ENCODE measurements around the gene RAPGEF6.
"Not testable (repeated sequence)": the region's sequence is repeated elsewhere in the genome, so short reads cannot be mapped to it uniquely, and the experiment has no call there.

RAPGEF6 gene, protein sequence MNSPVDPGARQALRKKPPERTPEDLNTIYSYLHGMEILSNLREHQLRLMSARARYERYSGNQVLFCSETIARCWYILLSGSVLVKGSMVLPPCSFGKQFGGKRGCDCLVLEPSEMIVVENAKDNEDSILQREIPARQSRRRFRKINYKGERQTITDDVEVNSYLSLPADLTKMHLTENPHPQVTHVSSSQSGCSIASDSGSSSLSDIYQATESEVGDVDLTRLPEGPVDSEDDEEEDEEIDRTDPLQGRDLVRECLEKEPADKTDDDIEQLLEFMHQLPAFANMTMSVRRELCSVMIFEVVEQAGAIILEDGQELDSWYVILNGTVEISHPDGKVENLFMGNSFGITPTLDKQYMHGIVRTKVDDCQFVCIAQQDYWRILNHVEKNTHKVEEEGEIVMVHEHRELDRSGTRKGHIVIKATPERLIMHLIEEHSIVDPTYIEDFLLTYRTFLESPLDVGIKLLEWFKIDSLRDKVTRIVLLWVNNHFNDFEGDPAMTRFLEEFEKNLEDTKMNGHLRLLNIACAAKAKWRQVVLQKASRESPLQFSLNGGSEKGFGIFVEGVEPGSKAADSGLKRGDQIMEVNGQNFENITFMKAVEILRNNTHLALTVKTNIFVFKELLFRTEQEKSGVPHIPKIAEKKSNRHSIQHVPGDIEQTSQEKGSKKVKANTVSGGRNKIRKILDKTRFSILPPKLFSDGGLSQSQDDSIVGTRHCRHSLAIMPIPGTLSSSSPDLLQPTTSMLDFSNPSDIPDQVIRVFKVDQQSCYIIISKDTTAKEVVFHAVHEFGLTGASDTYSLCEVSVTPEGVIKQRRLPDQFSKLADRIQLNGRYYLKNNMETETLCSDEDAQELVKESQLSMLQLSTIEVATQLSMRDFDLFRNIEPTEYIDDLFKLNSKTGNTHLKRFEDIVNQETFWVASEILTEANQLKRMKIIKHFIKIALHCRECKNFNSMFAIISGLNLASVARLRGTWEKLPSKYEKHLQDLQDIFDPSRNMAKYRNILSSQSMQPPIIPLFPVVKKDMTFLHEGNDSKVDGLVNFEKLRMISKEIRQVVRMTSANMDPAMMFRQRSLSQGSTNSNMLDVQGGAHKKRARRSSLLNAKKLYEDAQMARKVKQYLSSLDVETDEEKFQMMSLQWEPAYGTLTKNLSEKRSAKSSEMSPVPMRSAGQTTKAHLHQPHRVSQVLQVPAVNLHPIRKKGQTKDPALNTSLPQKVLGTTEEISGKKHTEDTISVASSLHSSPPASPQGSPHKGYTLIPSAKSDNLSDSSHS (N-terminal part only)

DNA sequence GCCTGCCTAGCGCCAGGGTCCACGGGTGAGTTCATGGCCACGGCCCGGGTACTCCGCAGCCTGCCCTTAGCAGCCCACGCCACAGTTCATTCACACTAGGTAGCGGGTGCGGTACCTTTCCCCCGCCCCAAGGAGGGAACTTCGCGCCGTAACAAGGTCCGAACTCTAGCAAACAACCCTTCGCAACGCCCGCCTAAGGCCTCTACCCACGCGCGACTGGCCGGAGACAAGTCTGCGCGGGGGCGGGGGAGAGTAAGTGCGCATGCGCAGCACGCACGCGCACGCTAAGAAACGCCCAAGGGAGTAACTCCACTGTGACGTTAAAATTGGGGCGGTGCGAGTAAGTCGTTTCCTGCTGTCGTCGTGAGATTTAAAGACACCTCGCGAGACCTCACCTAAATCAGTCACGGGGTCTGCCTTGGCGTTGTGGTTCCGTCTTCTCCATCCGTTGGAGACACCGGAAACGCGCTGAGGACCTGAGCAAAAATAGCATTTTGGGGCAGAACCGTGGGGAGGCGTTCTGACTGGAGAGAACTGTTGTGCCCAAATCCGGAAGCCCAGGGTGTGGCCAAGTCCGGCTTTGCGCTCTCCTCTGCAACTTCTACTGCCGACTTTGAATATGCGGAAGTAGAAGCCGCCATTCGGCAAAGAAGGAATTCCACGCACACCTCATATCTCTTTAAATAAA, at the start of gene RAPGEF6:
RAPGEF6 (minus strand) TSS at position 234 of the 688 bp plus-strand sequence; CDS start at position 35, 199 bp downstream.
- peak; percentile 88 for DNase-seq (ENCODE audit: low read depth)

DNA sequence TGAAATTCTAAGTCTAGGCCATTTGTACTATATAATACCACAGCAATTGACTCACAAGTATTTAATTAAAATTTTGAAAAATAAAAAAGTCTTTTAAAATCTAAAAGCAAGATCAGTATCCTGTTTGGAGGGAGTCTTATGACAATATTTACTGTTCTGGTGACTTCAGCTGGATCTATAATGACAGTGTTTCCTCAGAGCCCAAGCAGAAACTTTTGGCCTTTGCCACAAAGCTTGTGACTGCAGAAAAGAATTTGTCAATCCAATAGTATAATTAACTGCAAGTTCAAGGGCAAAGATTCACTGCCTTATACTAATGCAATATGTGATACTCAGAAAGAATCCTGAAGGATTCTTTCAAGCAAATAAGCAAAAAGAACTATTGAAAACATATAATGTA, 49.6 kb upstream of the RAPGEF6 start:
- DNase-seq (ENCODE audit: low read depth), result no peak

DNA sequence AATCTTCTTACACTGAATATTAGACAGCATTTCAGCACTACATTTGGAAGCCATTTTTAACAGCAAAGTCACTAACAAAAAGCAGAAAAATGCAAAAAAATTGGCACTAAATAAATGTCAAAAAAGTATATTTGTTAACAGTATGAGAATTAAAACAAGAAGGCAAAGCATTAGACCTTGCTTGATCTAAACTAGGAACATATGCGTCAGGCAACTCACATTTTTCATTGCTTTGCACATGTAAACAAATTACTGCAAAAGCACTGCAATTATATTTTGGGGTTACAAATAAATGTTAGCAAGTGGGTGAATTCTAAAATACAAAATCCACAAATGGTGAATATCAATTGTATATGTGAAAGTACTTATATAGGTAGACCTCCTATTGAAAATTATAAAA, 49.0 kb upstream of the RAPGEF6 start:
- no peak for DNase-seq (ENCODE audit: low read depth)

DNA sequence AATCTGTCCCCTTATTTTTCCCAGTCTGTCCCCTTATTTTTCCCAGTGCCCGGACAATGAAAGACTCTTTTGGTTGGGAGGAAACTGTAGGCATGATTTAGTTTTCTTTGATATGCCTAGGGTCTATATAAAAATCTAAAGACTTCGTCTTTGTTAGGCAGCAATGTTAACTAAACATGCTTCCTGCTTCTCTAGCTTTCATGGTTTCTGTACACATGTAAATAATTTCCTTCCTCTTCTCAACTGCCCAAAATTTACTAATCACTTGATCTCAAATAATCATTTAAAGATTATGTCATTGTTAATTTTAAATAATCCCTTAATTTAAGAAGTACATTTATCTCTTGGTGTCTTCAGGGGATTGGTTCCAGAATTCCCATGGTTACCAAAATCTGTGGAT, 47.8 kb upstream of the RAPGEF6 start:
- DNase-seq (ENCODE audit: low read depth), result no peak

DNA sequence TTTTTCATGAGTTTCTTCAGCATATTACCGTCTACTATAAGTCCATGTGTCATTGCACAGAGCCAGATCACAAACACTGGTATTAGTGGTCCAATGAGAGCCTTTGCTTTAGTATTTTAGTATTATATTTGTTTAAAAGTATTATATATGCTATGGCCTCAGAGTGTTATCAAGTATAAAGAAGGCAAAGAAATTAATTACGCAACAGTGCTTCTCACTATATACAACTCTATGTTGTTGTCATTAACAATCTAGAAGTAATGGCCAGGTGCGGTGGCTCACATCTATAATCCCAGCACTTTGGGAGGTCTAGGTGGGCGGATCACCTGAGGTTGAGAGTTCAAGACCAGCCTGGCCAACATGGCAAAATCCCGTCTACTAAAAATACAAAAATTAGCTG, 47.1 kb upstream of the RAPGEF6 start:
- no peak for DNase-seq (ENCODE audit: low read depth)

DNA sequence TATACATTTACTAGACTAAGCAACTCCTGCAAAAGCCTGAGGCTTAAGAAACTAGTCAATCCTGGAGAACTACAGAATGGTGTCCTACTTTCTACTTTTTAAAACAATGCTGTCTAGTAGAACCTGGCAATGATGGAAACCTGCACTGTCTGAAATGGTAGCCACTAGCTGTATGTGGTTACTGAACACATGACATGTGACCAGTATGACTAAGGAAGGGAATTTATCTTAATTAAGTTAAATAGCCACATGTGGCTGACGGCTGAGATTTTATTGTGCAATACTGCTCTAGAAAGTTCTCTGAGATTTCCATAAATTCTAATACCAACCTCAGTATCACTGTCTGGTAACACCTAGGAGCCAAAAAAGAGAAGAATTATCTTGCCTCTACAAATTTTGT, 44.9 kb upstream of the RAPGEF6 start:
- no peak for DNase-seq (ENCODE audit: low read depth)

DNA sequence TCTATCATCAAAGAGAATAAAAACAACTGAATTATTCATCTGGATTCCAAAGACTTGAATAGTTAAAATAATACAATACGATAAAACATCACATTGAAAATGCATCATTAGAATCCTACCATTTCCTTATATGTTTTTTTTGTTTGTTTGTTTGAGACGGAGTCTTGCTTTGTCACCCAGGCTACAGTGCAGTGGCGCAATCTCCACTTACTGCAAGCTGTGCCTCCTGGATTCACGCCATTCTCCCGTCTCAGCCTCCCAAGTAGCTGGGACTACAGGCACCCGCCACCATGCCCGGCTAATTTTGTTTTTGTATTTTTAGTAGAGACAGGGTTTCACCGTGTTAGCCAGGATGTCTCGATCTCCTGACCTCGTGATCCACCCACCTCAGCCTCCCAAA, 43.2 kb upstream of the RAPGEF6 start:
- DNase-seq (ENCODE audit: low read depth), result not testable (repeated sequence)

DNA sequence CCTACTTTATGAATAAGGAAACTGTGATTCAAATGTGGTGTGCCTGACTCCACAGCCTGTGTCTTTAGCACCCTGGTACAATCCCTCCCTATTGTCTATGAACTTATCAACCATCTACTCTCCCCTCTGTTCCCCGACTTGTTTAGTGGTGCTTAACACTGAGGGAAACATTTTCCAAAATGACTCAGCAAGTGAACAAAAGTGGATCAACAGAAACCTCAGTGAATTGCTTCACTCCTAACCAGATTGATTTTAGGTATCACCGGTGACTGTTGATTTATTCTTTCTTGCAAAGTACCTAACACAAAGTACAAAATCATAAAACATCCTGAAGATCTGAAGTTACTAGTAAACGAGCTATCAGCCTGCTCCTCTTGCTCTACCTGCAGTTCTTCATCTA, 42.1 kb upstream of the RAPGEF6 start:
- no peak for DNase-seq (ENCODE audit: low read depth)

DNA sequence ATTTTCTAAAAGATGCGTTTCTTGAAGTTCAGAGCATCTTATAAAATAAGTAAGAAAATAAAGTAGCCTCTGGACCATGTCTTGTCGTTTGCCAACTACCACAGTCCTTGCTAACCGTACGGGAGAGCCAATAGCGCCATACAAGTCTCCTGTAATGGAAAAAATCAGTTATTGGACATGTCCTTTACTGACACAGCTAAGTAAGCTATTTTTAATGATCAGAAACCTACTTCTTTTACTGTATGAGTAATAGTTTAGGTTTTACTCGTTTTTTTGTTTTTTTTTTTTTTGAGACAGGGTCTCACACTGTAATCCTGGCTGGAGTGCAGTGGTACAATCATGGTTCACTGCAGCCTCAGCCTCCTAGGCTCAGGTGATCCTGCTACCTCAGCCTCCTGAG, 37.7 kb upstream of the RAPGEF6 start:
- DNase-seq (ENCODE audit: low read depth), result no peak

DNA sequence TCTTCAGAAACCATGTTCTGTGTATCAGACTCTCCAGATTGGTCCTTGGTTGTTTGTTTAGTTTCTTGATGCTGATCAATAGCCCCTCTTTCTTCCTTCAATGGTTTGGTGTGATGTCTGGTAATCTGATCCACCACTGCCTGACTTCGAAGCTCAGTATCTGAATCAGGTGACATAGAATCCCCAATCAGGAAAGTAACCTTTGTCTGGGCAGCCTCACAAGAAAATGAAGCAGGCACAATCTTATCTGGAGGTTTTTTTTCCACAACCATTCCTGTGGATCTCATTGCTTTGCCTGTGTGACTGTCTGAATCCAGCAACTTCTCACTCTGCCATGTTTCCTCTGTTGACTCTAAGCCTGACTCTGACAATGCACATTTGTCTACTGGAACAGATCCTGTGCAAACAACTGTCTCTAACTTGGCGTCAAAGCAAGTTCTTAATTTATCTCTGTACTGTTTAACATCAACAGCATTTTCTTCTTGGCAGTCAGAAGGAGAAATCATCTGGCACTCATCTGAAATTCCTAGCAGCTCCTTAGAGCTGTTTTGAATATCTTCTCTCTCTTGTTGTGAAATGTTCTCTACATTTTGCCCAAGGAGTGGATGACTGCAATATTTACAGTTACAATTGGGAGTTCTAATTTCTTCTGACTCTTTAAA, 37.1 kb upstream of the RAPGEF6 start:
- DNase-seq (ENCODE audit: low read depth), result no peak

DNA sequence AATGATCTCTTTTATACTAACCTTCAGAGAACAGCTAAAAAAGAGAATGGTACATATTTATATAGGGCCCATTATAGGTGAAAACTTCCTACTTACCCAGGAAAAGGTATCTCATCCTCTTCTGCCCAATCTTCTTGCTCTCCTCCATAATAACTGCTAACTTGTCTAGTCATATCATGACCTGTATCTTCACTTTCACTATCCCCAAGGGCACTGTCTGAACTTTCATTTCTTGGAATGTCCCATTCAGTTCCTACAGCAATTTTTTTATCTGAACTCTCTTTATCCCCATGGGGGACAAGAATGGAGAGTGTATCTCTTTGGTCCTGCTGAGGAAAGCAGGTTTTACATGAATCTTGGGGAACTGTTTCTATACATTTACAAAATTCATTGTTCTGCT, 36.4 kb upstream of the RAPGEF6 start:
- DNase-seq (ENCODE audit: low read depth), result no peak

DNA sequence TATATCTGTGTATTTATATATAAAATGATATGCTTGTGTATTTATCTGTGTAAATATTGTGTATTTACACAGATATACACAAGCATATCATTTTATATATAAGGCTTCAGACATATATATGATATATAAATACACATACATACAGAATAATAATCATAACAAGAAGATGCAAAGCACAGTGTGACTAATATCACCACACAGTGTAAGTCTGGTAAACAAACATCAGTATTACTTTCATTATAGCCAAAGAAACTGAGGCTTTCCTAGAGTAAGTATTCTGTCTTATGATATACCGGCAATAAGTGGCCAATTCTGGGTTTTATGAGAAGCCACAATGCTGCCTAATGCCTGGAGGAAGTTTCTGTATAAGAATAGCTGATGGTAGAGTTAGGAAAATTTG, 29.9 kb upstream of the RAPGEF6 start:
- no peak for DNase-seq (ENCODE audit: low read depth)

DNA sequence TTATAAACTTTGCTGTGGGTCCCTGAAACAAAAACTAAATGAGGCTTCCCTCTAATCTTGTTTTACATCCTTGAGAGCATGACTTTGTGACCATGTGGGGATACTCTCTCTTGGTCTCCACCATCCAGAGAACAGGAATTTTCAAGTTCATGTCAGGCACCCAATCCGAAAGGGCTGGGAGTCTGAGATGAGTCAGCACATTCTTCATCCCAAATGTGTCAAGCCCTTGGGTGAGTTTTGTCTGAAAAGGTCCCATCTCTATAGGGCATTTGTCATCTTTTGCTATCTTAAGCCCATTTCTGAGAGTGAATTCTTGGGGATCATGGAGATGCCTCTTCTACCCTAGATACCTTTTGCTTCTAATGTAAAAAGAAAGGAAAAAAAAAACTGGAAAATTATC, 26.9 kb upstream of the RAPGEF6 start:
- no peak for DNase-seq (ENCODE audit: low read depth)

DNA sequence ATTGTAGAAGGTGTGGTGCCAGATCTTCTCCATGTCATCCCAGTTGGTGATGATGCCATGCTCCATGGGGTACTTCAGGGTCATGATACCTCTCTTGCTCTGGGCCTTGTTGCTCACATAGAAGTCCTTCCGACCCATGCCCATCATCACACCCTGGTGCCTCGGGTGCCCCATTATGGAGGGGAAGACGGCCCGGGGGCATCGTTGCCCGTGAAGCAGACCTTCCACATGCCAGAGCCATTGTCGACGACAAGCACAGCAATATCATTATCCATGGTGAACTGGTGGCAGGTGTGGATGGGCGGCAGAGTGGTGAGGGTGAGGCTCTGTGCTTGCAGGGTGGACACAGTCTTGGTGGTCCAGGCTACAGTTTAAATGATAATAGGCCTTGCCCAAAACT, 24.8 kb upstream of the RAPGEF6 start:
- no peak for DNase-seq (ENCODE audit: low read depth)

DNA sequence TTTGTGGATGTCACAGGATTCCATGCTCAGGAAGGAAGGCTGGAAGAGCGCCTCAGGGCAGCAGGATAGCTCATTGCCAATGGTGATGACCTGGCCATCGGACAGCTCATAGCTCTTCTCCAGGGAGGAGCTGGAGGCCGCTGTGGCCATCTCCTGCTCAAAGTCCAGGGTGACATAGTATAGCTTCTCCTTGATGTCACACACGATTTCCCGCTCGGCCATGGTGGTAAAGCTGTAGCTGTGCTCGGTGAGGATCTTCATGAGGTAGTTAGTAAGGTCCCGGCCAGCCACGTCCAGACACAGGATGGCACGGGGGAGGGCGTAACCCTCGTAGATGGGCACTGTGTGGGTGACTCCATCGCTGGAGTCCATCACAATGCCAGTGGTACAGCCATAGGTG, 24.3 kb upstream of the RAPGEF6 start:
- DNase-seq (ENCODE audit: low read depth), result no peak

DNA sequence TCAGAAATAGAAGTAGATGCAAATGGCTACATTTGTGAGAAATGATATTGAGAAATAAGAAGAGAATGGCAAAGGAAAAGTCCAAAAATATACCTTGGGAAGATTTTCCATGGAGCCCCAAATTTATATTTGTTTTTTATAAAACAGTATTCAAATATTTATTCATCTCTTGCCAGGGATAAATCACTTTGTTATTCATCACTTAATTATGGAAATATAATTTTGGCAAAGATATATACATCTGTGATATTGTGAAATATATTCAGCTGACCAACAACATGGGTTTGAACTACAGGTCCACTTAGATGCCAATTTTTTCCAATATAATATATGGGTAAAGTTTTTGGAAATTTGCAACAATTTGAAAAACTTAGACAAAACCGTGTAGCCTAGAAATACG, 19.7 kb upstream of the RAPGEF6 start:
- no peak for DNase-seq (ENCODE audit: low read depth)

DNA sequence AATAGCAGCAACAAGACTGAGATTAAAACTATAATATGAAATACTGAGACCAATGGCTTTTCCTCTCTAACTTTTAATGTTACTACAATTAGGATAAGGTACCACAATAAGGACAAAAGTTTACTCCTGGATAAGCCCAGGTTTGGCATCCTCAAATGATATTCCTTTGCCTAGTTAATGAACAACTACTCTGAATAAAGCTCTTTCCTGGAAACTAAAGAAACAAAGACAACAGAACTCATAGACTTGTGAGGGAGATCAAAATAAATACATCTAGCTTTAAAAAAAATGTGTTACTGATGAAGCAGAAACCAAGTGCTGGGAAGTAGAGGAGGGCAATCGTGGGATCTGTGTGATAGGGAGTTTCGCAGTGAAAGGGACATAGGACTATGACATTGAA, 19.3 kb upstream of the RAPGEF6 start:
- no peak for DNase-seq (ENCODE audit: low read depth)

DNA sequence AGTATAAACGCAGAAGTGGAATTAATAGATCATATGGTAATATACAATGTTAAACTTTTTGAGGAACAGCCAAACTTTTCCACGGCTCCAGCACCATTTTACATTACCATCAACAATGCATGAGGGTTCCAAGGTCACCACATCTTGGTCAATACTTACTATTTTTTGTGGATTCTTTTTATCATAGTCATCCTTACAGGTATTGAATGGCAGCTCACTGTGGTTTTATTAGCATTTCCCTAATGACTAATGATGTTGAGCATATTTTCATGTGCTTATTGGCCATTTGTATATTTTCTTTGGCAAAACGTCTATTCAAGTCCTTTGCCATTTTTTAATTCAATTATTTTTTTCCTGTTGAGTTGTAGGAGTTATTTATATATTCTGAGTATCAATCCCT, 14.1 kb upstream of the RAPGEF6 start:
- no peak for DNase-seq (ENCODE audit: low read depth)

DNA sequence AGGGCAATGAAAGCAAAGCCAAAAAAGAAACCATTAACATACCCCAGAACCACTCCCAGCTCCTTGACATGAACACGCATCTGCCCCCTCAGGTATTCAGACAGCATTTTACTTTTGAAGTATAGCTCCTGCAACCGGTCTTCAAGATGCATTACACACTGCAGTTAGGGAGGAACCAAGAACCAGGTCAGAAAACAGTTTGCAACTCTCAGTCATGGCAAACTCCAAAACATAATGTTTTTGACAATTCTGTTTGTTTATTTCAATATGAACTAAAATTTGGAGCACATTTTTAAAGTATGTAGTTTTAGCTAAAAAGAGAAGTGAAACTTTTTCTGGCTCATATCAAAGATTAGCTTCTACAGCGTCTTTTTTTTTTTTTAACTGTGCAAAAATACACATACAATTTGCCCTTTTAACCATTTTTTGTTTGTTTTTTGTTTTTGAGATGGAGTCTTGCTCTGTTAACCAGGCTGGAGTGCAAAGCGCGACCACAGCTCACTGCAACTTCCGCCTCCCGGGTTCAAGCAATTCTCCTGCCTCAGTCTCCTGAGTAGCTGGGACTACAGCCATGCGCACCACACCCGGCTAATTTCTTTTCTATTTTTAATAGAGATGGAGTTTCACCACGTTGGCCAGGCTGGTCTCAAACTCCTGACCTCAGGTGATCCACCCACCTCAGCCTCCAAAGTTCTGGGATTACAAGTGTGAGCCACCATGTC, 12.2 kb upstream of the RAPGEF6 start:
- no peak for DNase-seq (ENCODE audit: low read depth)

DNA sequence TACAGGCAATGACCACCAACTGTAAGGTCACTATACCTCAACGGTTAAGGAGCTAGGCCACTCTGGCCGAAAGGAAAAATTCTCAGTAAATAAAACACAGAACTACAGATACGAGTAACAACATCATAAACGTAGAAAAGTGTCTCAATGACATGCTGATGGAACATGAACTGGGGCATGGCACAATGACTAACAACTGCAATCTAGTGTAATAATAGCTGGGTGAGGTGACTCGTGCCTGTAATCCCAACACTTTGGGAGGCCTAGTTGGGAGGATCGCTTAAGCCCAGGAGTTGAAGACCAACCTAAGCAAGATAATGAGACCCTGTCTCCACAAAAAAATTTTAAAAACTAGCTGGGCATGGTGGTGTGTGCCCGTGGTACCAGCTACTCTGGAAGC, 9.8 kb upstream of the RAPGEF6 start:
- DNase-seq (ENCODE audit: low read depth), result no peak

DNA sequence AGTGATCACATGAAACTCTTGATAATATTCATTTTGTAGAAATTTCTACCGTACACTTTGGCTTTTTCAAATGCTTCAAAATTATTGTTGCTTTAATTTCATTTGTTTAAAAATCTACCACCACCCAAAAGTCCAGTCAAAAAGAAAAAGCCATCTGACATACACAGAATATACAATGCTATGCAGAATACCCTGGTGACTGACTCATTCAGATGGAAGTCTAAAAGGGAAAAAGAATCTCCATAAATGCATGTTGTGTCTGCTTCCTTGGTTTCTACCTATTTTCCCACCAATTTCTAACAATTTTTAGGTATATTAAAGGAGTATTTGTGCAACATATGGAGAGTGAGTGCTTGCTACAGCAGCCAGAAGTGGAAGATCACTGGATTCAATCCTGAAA, 9.3 kb upstream of the RAPGEF6 start:
- DNase-seq (ENCODE audit: low read depth), result no peak

All from stimulated activated CD8-positive, alpha-beta memory T cell treated with anti-CD3 and anti-CD28 coated beads, Interleukin-12 subunit alpha, Interleukin-12 subunit beta, amount 100 ng/mL, for 4 hours (primary cell).